Measurements from ENCODE around the gene NIF3L1.
A peak's percentile ranks its signal among the peaks of the same experiment; 100 is the strongest.

NIF3L1 gene, protein sequence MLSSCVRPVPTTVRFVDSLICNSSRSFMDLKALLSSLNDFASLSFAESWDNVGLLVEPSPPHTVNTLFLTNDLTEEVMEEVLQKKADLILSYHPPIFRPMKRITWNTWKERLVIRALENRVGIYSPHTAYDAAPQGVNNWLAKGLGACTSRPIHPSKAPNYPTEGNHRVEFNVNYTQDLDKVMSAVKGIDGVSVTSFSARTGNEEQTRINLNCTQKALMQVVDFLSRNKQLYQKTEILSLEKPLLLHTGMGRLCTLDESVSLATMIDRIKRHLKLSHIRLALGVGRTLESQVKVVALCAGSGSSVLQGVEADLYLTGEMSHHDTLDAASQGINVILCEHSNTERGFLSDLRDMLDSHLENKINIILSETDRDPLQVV
- 26.5 to 41.8 (median 31.8) reads per million in 4 experiments for total RNA-seq

DNA sequence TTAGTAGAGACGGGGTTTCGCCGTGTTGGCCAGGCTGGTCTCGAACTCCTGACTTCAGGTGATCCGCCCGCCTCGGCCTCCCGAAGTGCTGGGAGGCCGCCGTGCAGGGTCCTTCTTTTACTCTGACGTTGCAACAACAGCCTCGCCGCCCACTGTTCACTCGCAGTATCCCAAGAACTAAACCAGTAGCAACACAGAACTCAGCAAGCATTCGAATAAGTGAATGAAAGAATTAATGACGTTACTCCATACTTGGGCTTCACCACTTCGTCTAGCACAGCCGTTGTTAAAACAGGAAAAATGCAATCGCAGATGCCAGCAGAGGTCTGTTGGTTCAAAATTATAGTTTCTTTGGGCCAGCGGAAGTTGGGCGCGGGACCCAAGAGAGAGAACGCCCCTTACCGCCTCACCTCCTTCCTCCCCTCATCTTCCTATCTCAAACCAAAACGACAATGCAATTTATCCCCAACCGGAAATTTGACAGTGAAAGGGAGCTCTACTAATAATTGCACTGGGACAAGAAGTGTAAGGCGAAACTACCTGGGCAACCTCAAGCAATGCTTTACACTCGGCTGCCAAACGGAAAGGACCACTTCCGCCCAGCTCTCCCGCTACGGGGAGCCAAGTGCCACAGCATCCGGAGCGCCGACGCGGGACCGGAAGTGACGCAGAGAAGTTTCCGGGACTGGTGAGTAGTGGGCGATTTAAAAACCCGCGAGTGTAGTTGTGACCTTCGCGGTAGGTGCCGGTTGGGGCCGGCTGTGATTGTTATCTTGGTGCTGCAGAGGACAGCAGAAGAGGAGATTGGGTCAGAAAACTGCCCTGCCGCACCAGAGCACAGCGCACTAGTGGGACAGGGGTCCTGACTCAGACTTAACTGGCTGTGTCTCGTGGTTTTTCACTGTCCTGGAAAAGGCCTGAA, at the start of gene NIF3L1, which contains the start of gene PPIL3:
Gene NIF3L1, plus strand, starts transcription at position 668 of the 922 bp plus-strand sequence. CDS start 2,573 bp downstream, outside the sequence.
Gene PPIL3, minus strand, starts transcription at position 374 of the 922 bp plus-strand sequence. CDS start 1,462 bp downstream, outside the sequence.
- DNase-seq, result peak; percentile 89

DNA sequence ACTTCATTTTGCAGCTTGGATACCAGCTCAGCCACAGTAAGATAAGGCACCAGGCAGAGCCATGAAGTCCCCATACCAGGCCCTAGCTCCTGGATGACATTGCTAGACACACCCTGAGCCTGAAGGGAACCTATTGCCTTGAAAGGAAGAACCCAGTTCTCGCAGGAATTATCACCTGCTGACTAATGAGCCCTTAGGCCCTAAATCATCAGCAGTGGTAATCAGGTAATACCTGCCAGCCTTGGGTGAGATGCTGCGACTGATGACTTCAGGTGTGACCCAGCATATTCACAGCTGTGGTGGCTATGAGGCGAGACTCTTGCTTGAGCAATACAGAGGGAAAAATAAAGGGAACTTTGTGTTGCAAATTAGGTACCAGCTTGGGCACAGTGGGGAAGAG, 49.7 kb upstream of the NIF3L1 start:
- DNase-seq, result no peak

DNA sequence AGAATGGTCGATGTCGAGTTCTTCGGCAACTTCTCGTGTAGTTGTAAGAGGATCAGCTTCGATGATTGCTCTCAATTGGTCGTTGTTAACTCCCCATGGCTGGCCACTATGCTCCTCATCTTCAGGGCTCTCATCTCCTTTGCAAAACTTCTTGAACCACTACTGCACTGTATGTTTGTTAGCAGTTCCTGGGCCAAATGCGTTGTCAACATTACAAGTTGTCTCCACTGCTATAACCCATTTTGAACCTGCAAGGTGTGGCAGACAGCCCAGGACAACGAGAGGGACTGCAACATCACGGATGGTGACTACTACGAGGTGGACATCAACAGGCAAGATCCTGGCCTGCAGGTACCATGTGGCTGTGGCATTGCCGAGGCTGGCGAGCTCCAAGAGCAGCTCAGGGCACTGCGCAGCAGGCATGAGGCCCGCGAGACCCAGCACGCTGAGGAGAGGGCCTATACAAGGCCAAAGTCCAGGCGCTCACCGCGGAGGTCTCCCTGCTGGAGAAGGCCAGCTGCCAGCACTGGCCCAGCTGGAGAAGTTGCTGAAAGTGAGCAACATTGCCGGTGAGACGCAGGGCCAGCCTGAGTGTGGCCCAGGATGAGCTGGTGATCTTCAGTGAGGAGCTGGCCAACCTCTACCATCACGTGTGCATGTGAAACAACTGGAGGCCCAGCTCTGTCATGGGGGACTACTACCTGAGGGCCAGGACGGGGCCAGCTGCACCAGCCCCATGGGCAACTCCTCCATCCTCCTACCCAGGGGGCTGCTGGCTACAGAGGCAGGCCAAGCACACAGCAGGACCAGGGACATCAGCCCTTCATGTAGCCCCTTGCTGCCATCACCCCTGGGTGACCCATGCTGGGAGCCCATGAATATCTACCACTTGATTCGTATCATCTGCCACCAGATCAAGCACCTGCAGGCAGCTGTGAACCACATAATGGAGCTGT, 44.9 kb upstream of the NIF3L1 start:
- DNase-seq, result no peak

DNA sequence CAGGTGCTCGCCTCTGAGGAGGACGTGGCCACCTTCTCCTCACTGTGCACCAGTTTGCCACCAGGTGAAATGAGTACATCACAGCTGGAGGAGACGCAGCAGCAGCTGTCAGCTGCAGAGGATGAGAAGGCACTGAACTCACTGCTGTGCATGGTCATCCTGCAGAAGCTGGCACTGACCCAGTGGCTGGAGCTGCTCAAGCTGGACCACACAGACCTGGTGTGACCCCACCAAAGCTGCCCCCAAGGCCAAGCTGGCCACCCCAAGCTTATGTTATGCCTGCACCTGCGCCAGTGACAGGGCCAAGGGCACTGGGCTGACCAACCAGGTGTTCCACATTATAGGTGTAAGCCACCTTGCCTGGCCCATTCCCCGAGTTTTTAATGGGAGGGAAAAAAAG, 44.0 kb upstream of the NIF3L1 start:
- no peak for DNase-seq

DNA sequence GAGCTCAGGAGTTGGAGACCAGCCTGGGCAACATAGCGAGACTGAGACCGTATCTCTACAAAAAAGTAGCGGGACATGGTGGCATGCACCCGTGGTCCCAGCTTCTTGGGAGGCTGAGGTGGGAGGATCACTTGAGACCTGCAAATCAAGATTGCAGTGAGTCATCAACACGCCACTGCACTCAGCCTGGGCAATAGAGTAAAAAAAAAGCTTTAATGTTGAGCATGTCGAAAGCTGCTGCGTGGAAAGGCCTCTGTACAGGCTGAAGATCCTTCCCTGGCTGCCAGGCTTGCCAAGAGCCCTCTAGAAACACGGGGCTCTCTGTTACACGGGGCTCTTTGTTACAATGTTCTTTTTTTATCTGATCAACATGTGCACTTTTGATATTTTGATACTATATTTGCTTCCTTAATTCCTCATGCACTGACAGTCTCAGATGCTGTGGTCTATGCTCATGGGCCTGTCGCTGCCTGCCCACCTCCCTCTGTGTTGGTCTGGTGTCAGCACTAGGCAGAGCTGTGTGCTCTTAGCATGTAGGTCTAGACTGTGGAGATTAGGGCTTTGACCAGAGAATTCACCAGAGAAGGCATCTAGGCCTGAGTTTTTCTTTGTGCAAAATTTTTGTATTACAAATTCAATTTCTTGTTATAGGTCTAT, 43.4 kb upstream of the NIF3L1 start:
- no peak for DNase-seq

DNA sequence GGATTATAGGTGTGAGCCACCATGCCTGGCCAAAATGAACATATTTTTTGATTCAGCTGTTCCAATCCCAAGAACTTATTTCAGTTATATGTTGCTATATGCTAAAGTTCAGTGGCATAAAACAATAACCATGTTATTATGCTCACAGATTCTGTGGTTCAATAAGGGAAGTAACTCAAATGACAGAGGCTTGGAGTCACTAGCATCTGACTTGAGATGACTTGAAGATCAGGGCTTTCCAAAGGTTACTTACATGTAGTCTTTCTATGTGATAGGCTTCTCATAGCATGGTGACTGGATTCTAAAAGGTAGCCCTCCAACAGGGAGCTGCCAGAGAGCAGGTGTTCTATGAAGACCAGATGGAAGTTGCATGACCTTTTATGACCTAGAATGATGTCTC, 41.9 kb upstream of the NIF3L1 start:
- DNase-seq, result no peak

DNA sequence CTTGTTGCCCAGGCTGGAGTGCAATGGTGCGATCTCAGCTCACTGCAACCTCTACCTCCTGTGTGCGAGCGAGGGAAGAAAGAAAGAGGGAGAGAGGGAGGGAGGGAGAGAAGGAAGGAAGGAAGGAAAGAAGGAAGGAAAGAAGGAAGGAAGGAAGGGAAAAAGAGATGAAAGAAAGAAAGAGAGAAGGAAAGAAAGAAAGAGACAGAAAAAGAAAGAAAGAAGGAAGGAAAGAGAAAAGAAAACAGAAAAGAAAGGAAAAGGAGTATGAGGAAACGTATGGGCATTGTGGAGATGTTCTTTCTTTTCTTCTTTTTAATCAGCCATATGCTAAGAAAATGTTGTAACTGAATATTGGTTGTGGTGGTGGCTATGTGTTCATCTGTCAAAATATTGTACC, 41.2 kb upstream of the NIF3L1 start:
- no peak for DNase-seq

DNA sequence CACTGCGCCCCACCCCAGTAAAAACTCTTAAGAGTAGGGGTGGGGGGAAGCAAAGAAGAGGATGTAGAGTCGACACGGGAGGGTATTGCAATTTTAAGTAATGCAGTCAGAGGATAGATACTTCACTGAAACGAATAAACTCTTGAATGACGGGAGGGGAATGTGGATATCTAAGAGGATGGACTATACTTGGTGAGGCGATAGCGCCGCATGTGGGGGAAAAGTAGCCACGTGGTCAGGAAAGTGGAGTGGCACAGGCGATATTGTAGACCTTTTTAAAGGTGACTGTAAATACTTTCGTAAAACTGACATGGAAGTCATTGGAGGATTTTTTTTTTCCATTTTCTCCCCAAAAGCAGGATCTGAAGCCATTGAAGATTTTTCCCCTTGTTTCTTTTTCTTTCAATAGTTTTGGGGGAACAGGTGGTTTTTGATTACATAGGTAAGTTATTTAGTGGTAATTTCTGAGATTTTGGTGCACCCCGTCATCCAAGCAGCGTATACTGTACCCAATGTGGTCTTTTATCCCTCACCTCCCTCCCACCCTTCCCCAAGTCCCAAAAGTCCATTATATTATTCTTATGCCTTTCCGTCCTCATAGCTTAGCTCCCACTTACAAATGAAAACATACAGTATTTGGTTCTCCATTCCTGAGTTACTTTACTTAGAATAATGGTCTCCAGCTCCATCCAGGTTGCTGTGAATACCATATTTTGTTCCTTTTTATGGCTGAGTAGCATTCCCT, 38.5 kb upstream of the NIF3L1 start:
- no peak for DNase-seq

DNA sequence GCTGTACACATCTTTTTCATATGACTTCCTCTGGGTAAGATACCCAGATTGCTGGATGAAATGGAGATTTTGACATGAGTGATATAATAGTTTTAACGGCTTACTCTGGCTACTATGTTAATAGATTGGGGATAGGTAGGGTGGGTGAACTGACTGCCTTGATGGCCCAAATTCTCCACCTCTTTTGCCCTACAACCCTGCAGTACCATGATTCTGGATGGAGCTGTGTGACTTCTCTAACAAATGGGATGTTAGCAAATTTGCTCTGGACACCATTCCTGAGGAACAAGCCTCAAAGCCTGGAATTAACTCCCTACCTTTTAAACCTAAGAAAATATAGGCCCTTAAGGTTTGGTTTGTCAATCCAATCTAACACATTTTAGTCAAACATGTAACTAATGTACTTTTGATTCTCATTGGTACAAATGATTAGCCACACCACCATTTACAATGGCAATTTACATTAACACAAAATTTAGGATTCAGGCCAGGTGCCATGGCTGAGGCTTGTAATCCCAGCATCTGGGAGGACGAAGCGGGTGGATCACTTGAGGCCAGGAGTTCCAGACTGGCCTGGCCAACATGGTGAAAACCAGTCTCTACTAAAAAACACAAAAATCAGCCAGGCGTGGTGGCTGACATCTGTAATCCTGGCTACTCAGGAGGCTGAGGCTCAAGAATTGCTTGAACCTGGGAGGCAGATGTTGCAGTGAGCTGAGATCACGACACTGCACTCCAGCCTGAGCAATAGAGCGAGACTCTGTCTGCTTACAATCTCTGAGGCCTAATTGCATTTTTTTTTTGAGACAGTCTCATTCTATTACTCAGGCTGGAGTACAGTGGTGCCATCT, 37.5 kb upstream of the NIF3L1 start:
- DNase-seq, result no peak

DNA sequence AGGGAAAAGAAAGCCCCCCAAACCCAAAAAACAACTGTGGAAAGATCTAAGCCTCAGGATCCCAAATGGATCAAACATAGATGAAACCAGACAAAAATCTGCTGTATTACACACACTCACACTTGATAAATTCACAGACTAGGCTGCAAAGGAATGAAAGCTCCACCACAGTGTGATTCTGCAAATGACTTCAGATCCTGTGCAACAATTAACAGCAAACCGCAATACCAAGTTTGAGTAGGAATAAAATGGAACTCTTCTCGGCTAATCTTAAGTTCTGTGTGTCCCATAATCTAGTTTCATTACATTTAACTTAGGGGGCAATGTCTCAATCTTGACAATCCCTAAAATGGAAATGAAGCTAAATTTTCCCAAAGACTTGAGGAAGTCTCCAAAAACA, 36.6 kb upstream of the NIF3L1 start:
- DNase-seq, result no peak

DNA sequence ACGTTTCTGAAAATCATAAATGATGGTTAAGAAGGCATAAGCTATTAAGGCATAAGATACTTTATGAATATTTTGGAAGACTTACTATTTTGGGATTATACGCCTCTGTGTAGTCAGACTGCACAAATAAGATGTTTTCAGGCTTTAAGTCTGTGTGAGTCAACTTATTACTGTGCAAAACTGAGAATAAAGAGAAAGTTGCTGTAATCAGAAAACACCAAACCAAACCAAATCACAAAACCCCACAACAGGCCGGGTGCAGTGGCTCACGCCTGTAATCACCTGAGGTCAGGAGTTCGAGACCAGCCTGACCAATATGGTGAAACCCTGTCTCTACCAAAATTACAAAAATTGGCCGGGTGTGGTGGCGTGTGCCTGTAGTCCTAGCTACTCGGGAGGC, 32.4 kb upstream of the NIF3L1 start:
- no peak for DNase-seq

DNA sequence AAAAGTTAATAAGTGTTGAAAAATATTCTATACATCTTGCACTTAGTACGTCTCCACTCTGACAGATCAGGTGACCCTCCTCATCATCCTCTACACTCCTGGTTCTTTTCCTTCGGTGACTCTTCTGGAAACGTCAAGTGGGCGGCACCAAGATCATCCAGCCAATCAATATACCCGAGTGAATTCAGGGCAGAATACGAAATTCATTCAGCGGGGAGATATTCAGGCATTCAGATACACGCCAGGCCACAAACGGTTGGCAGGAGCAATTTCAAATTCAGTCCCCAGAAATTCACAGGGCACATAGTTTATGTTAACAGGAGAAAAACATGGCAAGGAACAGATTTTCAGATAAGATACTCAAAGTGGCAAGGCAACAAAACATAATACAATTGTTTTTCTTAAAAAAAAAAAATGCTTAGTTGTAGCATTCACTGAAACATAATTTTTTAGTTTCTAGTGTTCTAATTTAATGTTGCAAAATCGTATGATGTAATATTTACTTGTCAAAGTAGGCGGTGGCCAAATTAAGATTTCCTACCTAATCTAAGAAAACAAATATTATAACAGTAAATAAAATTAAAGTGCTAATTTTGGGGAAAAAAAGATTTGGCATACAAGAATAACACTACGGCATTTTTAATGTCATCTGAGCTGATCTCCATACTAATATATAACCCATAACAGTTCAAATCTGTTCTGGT, 28.9 kb upstream of the NIF3L1 start:
- DNase-seq, result peak; percentile 26

DNA sequence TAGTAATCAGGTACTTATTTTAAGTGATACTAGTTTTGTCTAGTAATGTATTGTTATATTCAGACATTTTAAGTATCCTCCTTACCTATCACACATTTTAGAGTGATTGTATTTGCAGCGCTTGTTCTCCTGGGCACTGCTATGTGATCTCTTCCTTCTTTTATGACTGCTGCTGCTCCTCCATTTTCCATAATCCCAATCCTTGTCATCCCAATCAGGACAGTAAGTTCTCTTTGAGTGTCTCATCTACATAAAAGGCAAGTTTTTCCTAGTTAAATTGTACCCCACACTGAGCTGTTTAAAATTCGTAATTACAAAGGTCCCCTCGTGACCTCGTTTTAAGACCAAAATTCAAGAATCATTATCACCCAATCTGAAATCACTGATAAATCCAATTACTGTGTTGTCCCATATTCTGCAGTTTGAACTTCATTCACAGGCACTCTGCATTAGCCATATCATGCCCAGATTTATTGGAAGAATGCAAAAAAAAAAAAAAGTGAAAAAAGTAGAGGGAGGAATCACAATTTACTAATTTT, 27.5 kb upstream of the NIF3L1 start:
- DNase-seq, result no peak

DNA sequence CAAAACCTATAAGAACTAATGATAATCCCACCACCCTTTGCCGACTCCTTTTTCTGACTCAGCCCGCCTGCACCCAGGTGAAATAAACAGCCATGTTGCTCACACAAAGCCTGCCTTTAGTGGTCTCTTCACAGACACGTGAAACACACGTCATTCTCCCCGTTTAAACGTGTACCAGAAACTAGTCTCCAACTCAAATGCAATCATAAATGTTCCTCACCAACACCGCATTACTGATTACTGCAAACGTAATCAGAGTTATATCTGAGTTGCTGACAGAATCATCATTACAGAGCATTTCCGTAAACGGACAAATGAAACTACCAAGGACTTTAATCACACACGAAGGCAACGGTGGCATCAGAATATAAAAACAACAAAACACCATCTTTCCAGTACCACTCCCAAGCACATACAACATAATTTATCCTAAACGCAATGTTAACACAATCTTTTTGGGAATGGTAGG, 26.6 kb upstream of the NIF3L1 start:
- peak; percentile 34 for DNase-seq

DNA sequence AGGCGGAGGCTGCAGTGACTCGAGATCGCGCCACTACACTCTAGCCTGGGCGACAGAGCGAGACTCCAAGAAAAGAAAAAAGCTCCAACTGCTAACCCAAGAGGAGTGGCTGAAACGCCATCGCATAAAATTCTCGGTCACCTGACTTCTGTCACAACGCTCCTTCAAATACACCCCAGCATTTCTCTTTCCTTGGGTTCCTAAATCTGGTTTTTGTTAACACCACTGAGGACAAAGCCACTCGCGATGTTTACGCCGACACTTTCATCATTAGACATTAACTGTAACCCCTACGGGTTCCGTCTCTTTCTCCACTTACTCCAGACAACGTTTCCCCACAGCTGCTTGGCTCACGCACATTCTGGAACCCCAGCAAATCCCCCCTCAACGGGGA, 25.4 kb upstream of the NIF3L1 start:
- DNase-seq, result no peak

DNA sequence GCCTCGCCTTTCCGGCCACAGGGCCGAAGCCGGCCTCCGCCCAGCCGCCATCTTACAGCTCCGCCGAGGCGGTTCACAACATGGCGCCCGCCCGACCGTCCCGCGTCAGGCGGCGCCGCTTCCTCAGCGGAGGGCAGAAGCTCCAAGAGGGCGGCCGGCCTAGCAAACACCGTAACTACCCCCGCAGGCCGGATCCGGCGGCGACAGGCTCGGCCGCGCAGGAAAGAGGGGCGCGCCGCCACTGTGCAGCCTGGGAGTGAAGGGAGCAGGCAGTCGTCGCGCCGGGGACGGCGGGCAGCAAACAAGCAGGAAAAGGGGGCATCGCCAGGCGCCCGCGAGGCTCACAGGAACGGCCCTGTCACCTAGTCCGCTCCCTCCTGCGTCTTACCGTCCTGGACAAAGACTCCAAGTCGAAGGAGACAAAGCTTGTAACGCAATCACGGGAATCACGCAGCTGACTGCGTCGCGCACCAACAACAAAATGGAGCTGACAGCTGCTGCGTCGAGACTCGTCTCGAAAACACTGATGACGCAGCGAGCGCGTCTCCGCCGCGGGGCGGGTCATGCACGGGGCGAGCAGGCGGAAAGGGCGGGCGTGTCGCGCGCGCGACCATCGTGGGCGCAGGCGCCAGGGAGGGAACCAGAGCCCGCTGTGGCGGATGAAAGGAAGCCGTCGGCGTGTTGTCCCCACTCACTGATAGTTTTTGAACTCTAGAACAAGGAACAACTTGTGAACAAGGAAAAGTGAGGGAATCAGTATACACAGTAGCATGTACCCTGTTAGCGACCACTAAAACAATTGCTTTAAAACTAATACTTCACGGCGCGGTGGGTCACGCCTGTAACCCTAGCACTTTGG, 24.8 kb upstream of the NIF3L1 start, which contains the start of gene CLK1:
Gene CLK1, minus strand, starts transcription at position 483 of the 859 bp plus-strand sequence. CDS start 2,796 bp downstream, outside the sequence.
- peak; percentile 94 for DNase-seq

DNA sequence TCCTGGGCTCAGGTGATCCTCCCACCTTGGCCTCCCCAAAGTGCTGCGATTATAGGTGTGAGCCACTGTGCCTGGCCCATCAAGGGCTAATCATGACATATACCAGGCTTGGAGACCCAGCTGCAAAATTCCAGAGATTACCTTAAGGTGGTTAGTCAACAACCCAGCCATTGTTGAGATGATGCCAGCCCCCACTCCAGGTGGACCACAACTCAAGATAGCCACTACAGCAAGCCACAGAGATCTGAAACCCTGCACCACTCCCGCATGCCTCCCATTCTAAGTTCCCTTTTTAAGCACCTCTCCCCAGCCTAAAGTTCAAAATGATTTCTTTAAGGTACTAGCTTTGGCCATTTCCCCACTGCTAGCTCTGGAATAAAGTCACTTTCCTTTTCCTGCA, 20.2 kb upstream of the NIF3L1 start:
- DNase-seq, result no peak

DNA sequence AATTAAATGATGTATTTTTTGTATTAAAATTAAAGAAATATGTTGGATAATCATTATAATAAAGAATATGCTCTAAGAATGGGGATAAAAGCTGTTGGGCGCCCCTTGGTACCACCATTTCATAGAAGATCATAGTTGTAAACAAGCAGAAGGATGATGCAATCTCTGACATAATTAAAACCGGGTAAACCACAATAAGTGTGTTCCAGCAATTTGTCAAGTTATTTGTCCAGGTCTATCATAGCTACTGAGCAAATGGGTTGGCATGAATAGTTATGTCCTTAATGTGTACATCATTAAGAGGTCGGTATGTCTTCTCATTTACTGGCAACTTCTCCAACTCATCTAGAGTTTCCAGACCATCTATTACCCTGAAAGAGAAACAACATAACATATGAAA, 18.0 kb upstream of the NIF3L1 start:
- DNase-seq, result no peak

Measured in effector CD8-positive, alpha-beta T cell (primary cell).